Smooth muscle cell (in vitro differentiated cells): ENCODE data around the gene ATP2A1. TPM values are rescaled to one million over a fixed set of nuclear protein-coding genes. Genes with fewer than 3 reads are reported as not detected.

Source experiments
- DNase-seq: peaks from one replicate; lab custom pipeline; 2025; ENCODE audit not compliant: unreplicated experiment; lab: John Stamatoyannopoulos, UW
- H2AFZ ChIP-seq: fragments of 200-600 bp; sonication (generic); 2 replicates; pipeline ENCODE4 v1.6.0; 2016; ENCODE audit warnings: antibody characterized with exemption, low read depth, mild to moderate bottlenecking
- H3F3A ChIP-seq: fragments of 200-600 bp; sonication (generic); 2 replicates; pipeline ENCODE4 v1.6.0; 2017; ENCODE audit warnings: antibody characterized with exemption, low read depth
- H3K27ac ChIP-seq: fragments of 200-600 bp; sonication (generic); 2 replicates; pipeline ENCODE4 v1.5.1; 2016; ENCODE audit warnings: low read depth, mild to moderate bottlenecking
- H3K27me3 ChIP-seq: fragments of 200-600 bp; sonication (generic); 2 replicates; pipeline ENCODE4 v1.6.1; 2016; ENCODE audit warnings: low read depth, mild to moderate bottlenecking
- H3K36me3 ChIP-seq: fragments of 200-600 bp; sonication (generic); 2 replicates; pipeline ENCODE4 v1.5.1; 2016; ENCODE audit warnings: low read depth
- H3K4me1 ChIP-seq: fragments of 200-600 bp; sonication (generic); 2 replicates; pipeline ENCODE4 v1.5.1; 2016; ENCODE audit warnings: low read depth
- H3K4me2 ChIP-seq: fragments of 200-600 bp; sonication (generic); 2 replicates; pipeline ENCODE4 v1.6.0; 2016; ENCODE audit warnings: mild to moderate bottlenecking
- H3K4me3 ChIP-seq: fragments of 200-600 bp; sonication (generic); 2 replicates; pipeline ENCODE4 v1.5.1; 2016; ENCODE audit warnings: mild to moderate bottlenecking
- H3K79me2 ChIP-seq: fragments of 200-600 bp; sonication (generic); 2 replicates; pipeline ENCODE4 v1.6.0; 2016; ENCODE audit warnings: low read depth, mild to moderate bottlenecking
- H3K9ac ChIP-seq: fragments of 200-600 bp; sonication (generic); 2 replicates; pipeline ENCODE4 v1.6.0; 2016; ENCODE audit warnings: low read depth
- H3K9me3 ChIP-seq: fragments of 200-600 bp; sonication (generic); replicated peaks from 2 replicates; pipeline ENCODE4 v1.5.1; 2016; ENCODE audit warnings: low read depth
- H4K20me1 ChIP-seq: fragments of 200-600 bp; sonication (generic); 2 replicates; pipeline ENCODE4 v1.6.0; 2016; ENCODE audit warnings: low read depth
- CTCF ChIP-seq: fragments of 200-600 bp; sonication (generic); IDR thresholded peaks from 2 replicates; pipeline ENCODE4 v1.5.1; 2017; ENCODE audit warnings: borderline replicate concordance, mild to moderate bottlenecking, antibody characterized with exemption; ENCODE audit not compliant: insufficient read depth, poor library complexity, severe bottlenecking
- WGBS: methylation state at CpG from one replicate; pipeline ENCODE4 v1.1.7; 2016; ENCODE audit warnings: low lambda C conversion rate; 5-methylcytosine and 5-hydroxymethylcytosine counted together
- polyA plus RNA-seq: library from polyadenylated mRNA; unstranded; fragments of >200 nt; fragmentation: Nextera tagmentation; extraction: Ambion mirVana; gene quantifications from 2 replicates; pipeline ENCODE4 v1.2.1, GENCODE V29; 2016
- total RNA-seq: library from RNA; depleted of rRNA; stranded (reverse); fragments of >200 nt; gene quantifications from 2 replicates; pipeline ENCODE4 v1.2.3, GENCODE V29; 2014

The ATP2A1 gene
- total and polyA plus RNA-seq, 2 experiments from 2014 or later: 0.09 to 1.2 TPM

DNA sequence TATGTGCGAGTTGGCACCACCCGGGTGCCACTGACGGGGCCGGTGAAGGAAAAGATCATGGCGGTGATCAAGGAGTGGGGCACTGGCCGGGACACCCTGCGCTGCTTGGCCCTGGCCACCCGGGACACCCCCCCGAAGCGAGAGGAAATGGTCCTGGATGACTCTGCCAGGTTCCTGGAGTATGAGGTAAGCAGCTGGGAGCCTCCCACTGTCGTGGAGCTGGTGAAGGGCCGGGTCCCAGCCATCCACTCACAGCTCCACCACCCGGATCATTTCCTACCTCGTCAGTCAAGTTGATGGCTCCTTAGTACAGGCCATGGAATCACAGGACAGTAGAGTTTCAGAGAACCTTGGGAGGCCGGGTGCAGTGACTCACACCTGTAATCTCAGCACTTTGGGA, 20.0 kb downstream of the ATP2A1 start:
- Histone ChIP-seq H3K27ac (no peak overlapping the region), H3K79me2 (no peaks in the 10 kb centered on the region), H3K4me1 (no peaks in the 10 kb centered on the region), H3F3A (no peaks in the 10 kb centered on the region), H3K9ac (no peak overlapping the region), H3K36me3 (no peaks in the 10 kb centered on the region), H3K4me3 (no peak overlapping the region), H3K27me3 (no peaks in the 10 kb centered on the region), H4K20me1 (no peaks in the 10 kb centered on the region), H3K4me2 (no peak overlapping the region), H2AFZ (no peak overlapping the region), H3K9me3 (no peaks in the 10 kb centered on the region)
- no peak for DNase-seq
- 86% methylated on average over 15 of the region's 15 CpGs for WGBS
- TF ChIP-seq CTCF: no peak

- no peak for DNase-seq
- H3K4me2 ChIP-seq: no peak overlapping the region
- H2AFZ ChIP-seq: no peak overlapping the region
- no peaks in the 10 kb centered on the region for H3K9me3 ChIP-seq
- H3K4me3 ChIP-seq: no peak overlapping the region
- WGBS: 86% methylated on average over 4 of the region's 4 CpGs
- H3K27me3 ChIP-seq: no peaks in the 10 kb centered on the region
- no peaks in the 10 kb centered on the region for H4K20me1 ChIP-seq
- no peak overlapping the region for H3K27ac ChIP-seq
- H3K9ac ChIP-seq: no peak overlapping the region
- no peaks in the 10 kb centered on the region for H3F3A ChIP-seq
- no peaks in the 10 kb centered on the region for H3K36me3 ChIP-seq
- TF ChIP-seq CTCF: no peak
- H3K79me2 ChIP-seq: no peaks in the 10 kb centered on the region
- no peaks in the 10 kb centered on the region for H3K4me1 ChIP-seq
These were observed 20.7 kb downstream of the ATP2A1 start for GRCh38 chr16:28898942-28899341.

- H3K27ac ChIP-seq: no peak overlapping the region
- 95% methylated on average over 11 of the region's 11 CpGs for WGBS
- no peak for DNase-seq
- H3K4me1 ChIP-seq: no peaks in the 10 kb centered on the region
- H3K9ac ChIP-seq: no peak overlapping the region
- H3F3A ChIP-seq: no peaks in the 10 kb centered on the region
- H4K20me1 ChIP-seq: no peaks in the 10 kb centered on the region
- no peaks in the 10 kb centered on the region for H3K36me3 ChIP-seq
- H3K27me3 ChIP-seq: no peaks in the 10 kb centered on the region
- H3K9me3 ChIP-seq: no peaks in the 10 kb centered on the region
- H3K79me2 ChIP-seq: no peaks in the 10 kb centered on the region
- TF ChIP-seq CTCF: no peak
- no peak overlapping the region for H2AFZ ChIP-seq
- no peak overlapping the region for H3K4me2 ChIP-seq
- H3K4me3 ChIP-seq: no peak overlapping the region
These were observed 21.7 kb downstream of the ATP2A1 start for GRCh38 chr16:28899882-28900590.

- H3K9me3 ChIP-seq: no peaks in the 10 kb centered on the region
- no peak overlapping the region for H3K9ac ChIP-seq
- no peak for TF ChIP-seq CTCF
- H3K36me3 ChIP-seq: no peaks in the 10 kb centered on the region
- no peak overlapping the region for H3K4me3 ChIP-seq
- H2AFZ ChIP-seq: no peak overlapping the region
- no peaks in the 10 kb centered on the region for H3F3A ChIP-seq
- no peaks in the 10 kb centered on the region for H3K79me2 ChIP-seq
- H3K27ac ChIP-seq: no peak overlapping the region
- H3K27me3 ChIP-seq: no peaks in the 10 kb centered on the region
- no peaks in the 10 kb centered on the region for H3K4me1 ChIP-seq
- no peaks in the 10 kb centered on the region for H4K20me1 ChIP-seq
- H3K4me2 ChIP-seq: no peak overlapping the region
- DNase-seq: no peak
- WGBS: 97% methylated on average over 25 of the region's 25 CpGs
These were observed 22.3 kb downstream of the ATP2A1 start for GRCh38 chr16:28900601-28901000.
